ENCODE data around the gene CCDC190. TPM values are rescaled to one million over a fixed set of nuclear protein-coding genes. Genes with fewer than 3 reads are reported as not detected.

CCDC190 gene
- total and polyA plus RNA-seq, 2 of the 8 experiments (the other 6 are each of a cell fraction or from before 2014, with no cell fraction given), result not detected

DNA sequence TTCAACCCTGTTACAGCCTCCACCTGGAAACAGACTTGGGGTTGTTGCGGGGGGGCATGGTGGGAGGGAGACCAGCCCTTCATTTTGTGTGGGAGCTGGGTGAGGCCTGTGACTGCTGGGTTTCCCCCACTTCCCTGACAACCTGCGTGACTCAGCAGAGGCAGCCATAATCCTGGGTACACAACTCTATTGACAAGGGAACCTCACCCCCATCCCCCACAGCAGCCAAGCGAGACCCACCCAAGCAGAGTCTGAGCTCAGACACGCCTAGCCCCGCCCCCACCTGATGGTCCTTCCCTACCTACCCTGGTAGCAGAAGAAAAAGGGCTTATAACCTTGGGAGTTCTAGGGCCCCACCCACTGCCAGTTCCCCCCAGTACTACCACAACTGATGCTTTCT is 8.0 kb upstream of the CCDC190 start:
- DNase-seq (ENCODE audit: low read depth in 1 of 2, low spot score in 2 of 2), result no peak
- Histone ChIP-seq H3K4me1 (replicated peaks in 1 of 4; ENCODE audit: control insufficient read depth in 3 of 4, insufficient read depth in 4 of 4, low read length in 3 of 4) (no peaks in the 10 kb centered on the region), H3K18ac (ENCODE audit: extremely low read depth, low read length) (no peak overlapping the region), H4K20me1 (replicated peaks in 1 of 2; ENCODE audit: control insufficient read depth in 1 of 2, insufficient read depth in 2 of 2, low read length in 2 of 2) (no peaks in the 10 kb centered on the region), H3K79me1 (ENCODE audit: low read depth, low read length) (no peaks in the 10 kb centered on the region), H3K4me2 (ENCODE audit: insufficient read depth in 1 of 2, low read depth in 2 of 2, low read length in 2 of 2) (no peak overlapping the region), H3K23ac (ENCODE audit: insufficient read length) (no peak overlapping the region), H4K8ac (ENCODE audit: extremely low read depth, insufficient read depth, low read length) (no peak overlapping the region), H3K27ac (ENCODE audit: low read depth, low read length) (no peak overlapping the region), H2AK5ac (ENCODE audit: low read depth, low read length) (no peak overlapping the region), H3K36me3 (ENCODE audit: control insufficient read depth in 2 of 4, insufficient read depth in 4 of 4, low read length in 3 of 4) (no peaks in the 10 kb centered on the region), H2BK120ac (replicated peaks; ENCODE audit: low read depth, low read length) (no peak overlapping the region), H3K27me3 (replicated peaks in 1 of 4; ENCODE audit: control insufficient read depth in 3 of 4, extremely low read depth in 1 of 4, insufficient read depth in 3 of 4, low read length in 3 of 4) (no peaks in the 10 kb centered on the region), H3K56ac (replicated peaks; ENCODE audit: insufficient read length, low read depth, low read length) (no peak overlapping the region), H3K4ac (replicated peaks; ENCODE audit: insufficient read length, low read depth, low read length) (no peak overlapping the region), H3K9ac (replicated peaks in 1 of 4; ENCODE audit: extremely low read depth in 1 of 4, low read depth in 3 of 4, low read length in 3 of 4) (no peak overlapping the region), H2BK15ac (ENCODE audit: low read length) (no peak overlapping the region), H4K5ac (ENCODE audit: insufficient read length, low read depth, low read length) (no peak overlapping the region), H2AFZ (ENCODE audit: low read length) (no peak overlapping the region), H2BK20ac (ENCODE audit: low read length) (no peak overlapping the region), H3K14ac (ENCODE audit: insufficient read length) (no peak overlapping the region), H4K91ac (replicated peaks; ENCODE audit: insufficient read length, low read length) (no peak overlapping the region), H3K4me3 (ENCODE audit: extremely low read depth in 1 of 4, insufficient read depth in 2 of 4, low read depth in 3 of 4, low read length in 4 of 4) (no peak overlapping the region), H2BK5ac (ENCODE audit: low read depth, low read length) (no peak overlapping the region), H3K79me2 (ENCODE audit: control insufficient read depth in 1 of 2, insufficient read depth in 2 of 2, low read length in 2 of 2) (no peaks in the 10 kb centered on the region), H3K9me3 (ENCODE audit: insufficient read depth in 2 of 2, low read depth in 1 of 2, low read length in 1 of 2) (no peaks in the 10 kb centered on the region), H3K23me2 (ENCODE audit: low read depth, low read length) (no peaks in the 10 kb centered on the region), H2BK12ac (ENCODE audit: low read depth, low read length) (no peak overlapping the region)
- CTCF ChIA-PET (ENCODE audit: partially characterized antibody), result interaction anchor here (0.8 kb wide), 1 partner anchor 8 kb away, joined by 5 read pairs; the partner anchor contains the start of gene CCDC190
- POLR2A ChIA-PET (ENCODE audit: partially characterized antibody), result no interaction called here
- WGBS, 2 experiments (ENCODE audit: extremely low coverage in 1 of 2, insufficient coverage in 1 of 2, insufficient read length in 1 of 2, insufficient replicate concordance in 2 of 2, low coverage in 1 of 2, low lambda C conversion rate in 2 of 2, missing lambda C conversion rate in 1 of 2), result 90% methylated on average over 5 of the region's 5 CpGs; no CpG with 5 or more reads in 1 of the 2 experiments
- FAIRE-seq, result no peak
- no peak for TF ChIP-seq HDAC6 (IDR thresholded peaks at IDR 0.05; ENCODE audit: low read depth, low read length)
- no peak for TF ChIP-seq SUZ12 (IDR thresholded peaks at IDR 0.05; ENCODE audit: low read length)
- TF ChIP-seq, protein P1, sequence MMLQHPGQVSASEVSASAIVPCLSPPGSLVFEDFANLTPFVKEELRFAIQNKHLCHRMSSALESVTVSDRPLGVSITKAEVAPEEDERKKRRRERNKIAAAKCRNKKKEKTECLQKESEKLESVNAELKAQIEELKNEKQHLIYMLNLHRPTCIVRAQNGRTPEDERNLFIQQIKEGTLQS (IDR thresholded peaks at IDR 0.05; ENCODE audit: insufficient read depth, low read depth, low read length), result no peak
- TF ChIP-seq SIRT6 (IDR thresholded peaks at IDR 0.05; ENCODE audit: low read length), result no peak
- TF ChIP-seq TCF12 (IDR thresholded peaks at IDR 0.05; ENCODE audit: low read depth, low read length), result no peak
- TF ChIP-seq ZNF274 (IDR thresholded peaks at IDR 0.05; ENCODE audit: borderline replicate concordance, extremely low read depth, low read length), result no peak
- TF ChIP-seq SIX5 (IDR thresholded peaks at IDR 0.05; ENCODE audit: low read depth, low read length), result no peak
- TF ChIP-seq JUND (IDR thresholded peaks at IDR 0.05; ENCODE audit: low read length), result no peak
- no peak for TF ChIP-seq KDM5A (IDR thresholded peaks at IDR 0.05; ENCODE audit: low read length)
- TF ChIP-seq SP4 (IDR thresholded peaks at IDR 0.05; ENCODE audit: low read length), result no peak
- no peak for TF ChIP-seq CBX5 (IDR thresholded peaks at IDR 0.05; ENCODE audit: low read depth, low read length)
- no peak for TF ChIP-seq RBBP5 (IDR thresholded peaks at IDR 0.05; ENCODE audit: borderline replicate concordance, low read depth, low read length)
- no peak for TF ChIP-seq CBX8 (IDR thresholded peaks at IDR 0.05; ENCODE audit: borderline replicate concordance, low read depth, low read length)
- TF ChIP-seq TAF1 (IDR thresholded peaks at IDR 0.05; ENCODE audit: low read depth, low read length), result no peak
